BLaER1 (cell line): ENCODE measurements around the gene CHN1.
A peak's percentile ranks its signal among the peaks of the same experiment; 100 is the strongest.

Experiments used
- H3K27ac ChIP-seq: shearing (Covaris generic); formaldehyde crosslinking; 2 replicates; pipeline ENCODE4 v1.8.1; 2022
- H3K27me3 ChIP-seq: shearing (Covaris generic); formaldehyde crosslinking; 2 replicates; pipeline ENCODE4 v1.8.1; 2022
- H3K36me3 ChIP-seq: shearing (Covaris generic); formaldehyde crosslinking; 2 replicates; pipeline ENCODE4 v1.8.1; 2022
- H3K4me1 ChIP-seq: shearing (Covaris generic); formaldehyde crosslinking; 2 replicates; pipeline ENCODE4 v1.8.1; 2022
- H3K4me2 ChIP-seq: shearing (Covaris generic); formaldehyde crosslinking; 2 replicates; pipeline ENCODE4 v1.8.1; 2022
- H3K4me3 ChIP-seq: shearing (Covaris generic); formaldehyde crosslinking; 2 replicates; pipeline ENCODE4 v1.8.1; 2022
- H3K9ac ChIP-seq: shearing (Covaris generic); formaldehyde crosslinking; 2 replicates; pipeline ENCODE4 v1.8.1; 2022
- H3K9me3 ChIP-seq: shearing (Covaris generic); formaldehyde crosslinking; 2 replicates; pipeline ENCODE4 v1.8.1; 2022
- H4K20me1 ChIP-seq: shearing (Covaris generic); formaldehyde crosslinking; 2 replicates; pipeline ENCODE4 v1.8.1; 2022
- Cebpa-rat ChIP-seq: shearing (Covaris generic); IDR thresholded peaks from 2 replicates; pipeline ENCODE4 v1.8.1; 2022

Gene CHN1

GRCh38 chr2:174979996-174980395 lies 25.2 kb downstream of the CHN1 start:
- Histone ChIP-seq H3K9ac (no peak overlapping the region), H3K27ac (no peak overlapping the region), H3K4me2 (no peak overlapping the region), H3K4me1 (no peaks in the 10 kb centered on the region), H3K36me3 (no peaks in the 10 kb centered on the region), H3K9me3 (no peaks in the 10 kb centered on the region), H4K20me1 (no peaks in the 10 kb centered on the region), H3K27me3 (no peaks in the 10 kb centered on the region), H3K4me3 (no peak overlapping the region)
- TF ChIP-seq Cebpa-rat, result no peak

- Histone ChIP-seq H3K36me3 (no peaks in the 10 kb centered on the region), H3K27me3 (no peaks in the 10 kb centered on the region), H3K4me3 (no peak overlapping the region), H3K9me3 (no peaks in the 10 kb centered on the region), H3K4me1 (peaks cover 14% of the 10 kb centered on the region), H3K4me2 (no peak overlapping the region), H4K20me1 (no peaks in the 10 kb centered on the region), H3K9ac (no peak overlapping the region), H3K27ac (no peak overlapping the region)
- TF ChIP-seq Cebpa-rat, result no peak
These were observed 27.8 kb downstream of the CHN1 start for GRCh38 chr2:174977364-174977763.

- Histone ChIP-seq H3K4me2 (no peak overlapping the region; the same call in 1 of the 2 replicates), H3K36me3 (no peaks in the 10 kb centered on the region), H3K9ac (no peak overlapping the region), H3K27ac (no peak overlapping the region), H3K4me3 (no peak overlapping the region), H3K27me3 (no peaks in the 10 kb centered on the region), H3K9me3 (no peaks in the 10 kb centered on the region), H3K4me1 (peaks cover 27% of the 10 kb centered on the region), H4K20me1 (no peaks in the 10 kb centered on the region)
- no peak for TF ChIP-seq Cebpa-rat
These were observed 31.1 kb downstream of the CHN1 start for GRCh38 chr2:174974131-174974530.

- Histone ChIP-seq H3K4me1 (peaks cover 39% of the 10 kb centered on the region), H3K27me3 (no peaks in the 10 kb centered on the region), H3K36me3 (no peaks in the 10 kb centered on the region), H3K4me2 (no peak overlapping the region), H3K27ac (no peak overlapping the region), H3K9me3 (no peaks in the 10 kb centered on the region), H3K9ac (no peak overlapping the region), H3K4me3 (no peak overlapping the region), H4K20me1 (no peaks in the 10 kb centered on the region)
- TF ChIP-seq Cebpa-rat, result no peak
These were observed 32.3 kb downstream of the CHN1 start for GRCh38 chr2:174972924-174973323.

- Histone ChIP-seq H4K20me1 (no peaks in the 10 kb centered on the region), H3K4me2 (no peak overlapping the region), H3K9ac (no peak overlapping the region), H3K4me1 (peaks cover 47% of the 10 kb centered on the region), H3K4me3 (no peak overlapping the region), H3K36me3 (no peaks in the 10 kb centered on the region), H3K9me3 (no peaks in the 10 kb centered on the region), H3K27ac (no peak overlapping the region), H3K27me3 (no peaks in the 10 kb centered on the region)
- no peak for TF ChIP-seq Cebpa-rat
These were observed 33.1 kb downstream of the CHN1 start for GRCh38 chr2:174971868-174972781.

- Histone ChIP-seq H3K9ac (no peak overlapping the region), H3K4me2 (peak overlapping the region; percentile 78; the same call in 1 of the 2 replicates), H3K4me1 (peaks cover 67% of the 10 kb centered on the region), H3K36me3 (no peaks in the 10 kb centered on the region), H3K9me3 (no peaks in the 10 kb centered on the region), H4K20me1 (no peaks in the 10 kb centered on the region), H3K4me3 (no peak overlapping the region), H3K27ac (no peak overlapping the region), H3K27me3 (no peaks in the 10 kb centered on the region)
- TF ChIP-seq Cebpa-rat, result no peak
These were observed 35.1 kb downstream of the CHN1 start for GRCh38 chr2:174970092-174970491.

- no peak for TF ChIP-seq Cebpa-rat
- no peaks in the 10 kb centered on the region for H3K36me3 ChIP-seq
- H3K9ac ChIP-seq, result no peak overlapping the region
- H3K4me1 ChIP-seq, result peaks cover 66% of the 10 kb centered on the region
- H3K4me3 ChIP-seq, result no peak overlapping the region
- H3K27ac ChIP-seq, result peak overlapping the region; percentile 39; the same call in 1 of the 2 replicates
- H3K4me2 ChIP-seq, result peak overlapping the region; percentile 78
- peaks cover 3% of the 10 kb centered on the region for H3K9me3 ChIP-seq
- no peaks in the 10 kb centered on the region for H4K20me1 ChIP-seq
- no peaks in the 10 kb centered on the region for H3K27me3 ChIP-seq
These were observed 36.0 kb downstream of the CHN1 start for GRCh38 chr2:174969091-174969734.

- H3K27me3 ChIP-seq, result no peaks in the 10 kb centered on the region
- peaks cover 53% of the 10 kb centered on the region for H3K4me1 ChIP-seq
- no peaks in the 10 kb centered on the region for H4K20me1 ChIP-seq
- no peak for TF ChIP-seq Cebpa-rat
- H3K9me3 ChIP-seq, result peaks cover 17% of the 10 kb centered on the region
- H3K9ac ChIP-seq, result no peak overlapping the region
- H3K4me3 ChIP-seq, result no peak overlapping the region
- no peaks in the 10 kb centered on the region for H3K36me3 ChIP-seq
- no peak overlapping the region for H3K27ac ChIP-seq
- H3K4me2 ChIP-seq, result peak overlapping the region; percentile 78; the same call in 1 of the 2 replicates
These were observed 37.4 kb downstream of the CHN1 start for GRCh38 chr2:174967691-174968260.

- no peaks in the 10 kb centered on the region for H4K20me1 ChIP-seq
- peaks cover 19% of the 10 kb centered on the region for H3K9me3 ChIP-seq
- no peak overlapping the region for H3K4me3 ChIP-seq
- H3K27ac ChIP-seq, result peak overlapping the region; percentile 71; the same call in 1 of the 2 replicates
- peak overlapping the region; percentile 65 for H3K4me2 ChIP-seq
- H3K27me3 ChIP-seq, result no peaks in the 10 kb centered on the region
- no peak for TF ChIP-seq Cebpa-rat
- H3K36me3 ChIP-seq, result no peaks in the 10 kb centered on the region
- 0 out of 2 replicates have a peak overlapping the region, but pooled peaks have one; percentile 69 for H3K9ac ChIP-seq
- peaks cover 53% of the 10 kb centered on the region for H3K4me1 ChIP-seq
These were observed 38.1 kb downstream of the CHN1 start for GRCh38 chr2:174967086-174967485.
